ENCODE data around the gene CYSLTR2. TPM values are rescaled to one million over a fixed set of nuclear protein-coding genes. Genes with fewer than 3 reads are reported as not detected.

Gene CYSLTR2
- total RNA-seq, 2 experiments from 2014 or later, result 2.4 to 2.7 TPM

DNA sequence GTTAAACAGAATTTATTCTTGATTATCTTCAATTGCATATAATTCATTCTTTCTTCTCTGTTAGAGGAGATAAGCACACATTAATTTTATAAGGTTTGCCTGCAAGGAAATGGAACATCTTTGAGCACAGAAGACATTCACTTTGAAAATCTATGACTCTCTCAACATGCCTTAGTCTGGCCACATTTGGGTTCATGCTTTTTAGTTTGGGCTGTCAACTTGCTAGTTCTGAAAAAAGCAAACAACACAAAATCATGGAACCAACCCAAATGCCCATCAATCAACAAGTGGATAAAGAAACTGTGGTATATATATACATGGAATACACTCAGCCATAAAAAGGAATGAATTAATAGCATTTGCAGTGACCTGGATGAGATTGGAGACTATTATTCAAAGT is 71.5 kb downstream of the CYSLTR2 start:
- Mint-ChIP-seq H3K36me3 (ENCODE audit: low read depth) (no peaks in the 10 kb centered on the region), H3K27me3 (no peaks in the 10 kb centered on the region), H3K27ac (no peak overlapping the region), H3K4me3 (no peak overlapping the region), H3K9me3 (peaks cover 4% of the 10 kb centered on the region), H3K4me1 (ENCODE audit: low read depth) (no peaks in the 10 kb centered on the region)
- intact Hi-C loops (cut with DNase I, micrococcal nuclease), result no loop called here
- TF ChIP-seq, protein P1, sequence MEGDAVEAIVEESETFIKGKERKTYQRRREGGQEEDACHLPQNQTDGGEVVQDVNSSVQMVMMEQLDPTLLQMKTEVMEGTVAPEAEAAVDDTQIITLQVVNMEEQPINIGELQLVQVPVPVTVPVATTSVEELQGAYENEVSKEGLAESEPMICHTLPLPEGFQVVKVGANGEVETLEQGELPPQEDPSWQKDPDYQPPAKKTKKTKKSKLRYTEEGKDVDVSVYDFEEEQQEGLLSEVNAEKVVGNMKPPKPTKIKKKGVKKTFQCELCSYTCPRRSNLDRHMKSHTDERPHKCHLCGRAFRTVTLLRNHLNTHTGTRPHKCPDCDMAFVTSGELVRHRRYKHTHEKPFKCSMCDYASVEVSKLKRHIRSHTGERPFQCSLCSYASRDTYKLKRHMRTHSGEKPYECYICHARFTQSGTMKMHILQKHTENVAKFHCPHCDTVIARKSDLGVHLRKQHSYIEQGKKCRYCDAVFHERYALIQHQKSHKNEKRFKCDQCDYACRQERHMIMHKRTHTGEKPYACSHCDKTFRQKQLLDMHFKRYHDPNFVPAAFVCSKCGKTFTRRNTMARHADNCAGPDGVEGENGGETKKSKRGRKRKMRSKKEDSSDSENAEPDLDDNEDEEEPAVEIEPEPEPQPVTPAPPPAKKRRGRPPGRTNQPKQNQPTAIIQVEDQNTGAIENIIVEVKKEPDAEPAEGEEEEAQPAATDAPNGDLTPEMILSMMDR (IDR thresholded peaks at IDR 0.05), result no peak
- H3K9me3 ChIP-seq (ENCODE audit: control insufficient read depth in 1 of 2, insufficient read depth in 1 of 2, low read length in 2 of 2), result no peaks in the 10 kb centered on the region
- ChIA-PET POLR2A (no interaction called here), CTCF (no interaction called here)
- no peak for ATAC-seq (ENCODE audit: poor library complexity)
- H3K27ac ChIP-seq (ENCODE audit: low read depth in 1 of 2, low read length in 2 of 2), result no peak overlapping the region
- H3K4me3 ChIP-seq (ENCODE audit: low read length), result no peak overlapping the region
- DNase-seq, result no peak
- no peaks in the 10 kb centered on the region for H3K27me3 ChIP-seq (ENCODE audit: control insufficient read depth in 1 of 2, insufficient read depth in 2 of 2, low read length in 2 of 2)
- no peaks in the 10 kb centered on the region for H3K36me3 ChIP-seq (ENCODE audit: insufficient read depth, low read length)
- no peaks in the 10 kb centered on the region for H3K4me1 ChIP-seq (ENCODE audit: insufficient read depth, low read length)

DNA sequence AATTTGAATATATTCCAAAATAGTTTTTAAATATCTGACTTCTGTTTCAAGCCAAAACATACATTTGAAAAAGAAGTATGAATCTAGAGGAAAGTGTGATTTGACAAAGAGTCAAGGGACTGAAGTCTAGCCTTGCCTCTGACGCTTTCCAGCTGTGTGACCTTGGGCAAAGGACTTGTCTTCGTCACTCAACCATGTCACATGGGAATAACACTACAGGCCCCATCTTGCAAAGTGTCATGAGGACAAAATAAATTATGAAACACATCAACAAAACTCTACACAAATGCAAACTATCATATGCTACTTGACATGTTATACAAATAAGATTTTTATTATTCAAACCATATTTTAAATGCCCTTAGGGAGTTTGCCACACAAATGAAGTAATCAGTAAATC is 73.0 kb downstream of the CYSLTR2 start:
- no peak overlapping the region for H3K4me3 Mint-ChIP-seq
- H3K9me3 Mint-ChIP-seq, result peaks cover 4% of the 10 kb centered on the region
- intact Hi-C loops (cut with DNase I, micrococcal nuclease), result no loop called here
- H3K4me1 ChIP-seq (ENCODE audit: insufficient read depth, low read length), result peaks cover 1% of the 10 kb centered on the region
- no peak overlapping the region for H3K27ac Mint-ChIP-seq
- no peak for ATAC-seq (ENCODE audit: poor library complexity)
- ChIA-PET POLR2A (no interaction called here), CTCF (no interaction called here)
- no peaks in the 10 kb centered on the region for H3K27me3 ChIP-seq (ENCODE audit: control insufficient read depth in 1 of 2, insufficient read depth in 2 of 2, low read length in 2 of 2)
- TF ChIP-seq, protein P1 (IDR thresholded peaks at IDR 0.05), result no peak
- H3K27me3 Mint-ChIP-seq, result no peaks in the 10 kb centered on the region
- H3K9me3 ChIP-seq (ENCODE audit: control insufficient read depth in 1 of 2, insufficient read depth in 1 of 2, low read length in 2 of 2), result no peaks in the 10 kb centered on the region
- no peak overlapping the region for H3K4me3 ChIP-seq (ENCODE audit: low read length)
- H3K36me3 ChIP-seq (ENCODE audit: insufficient read depth, low read length), result no peaks in the 10 kb centered on the region
- no peak overlapping the region for H3K27ac ChIP-seq (ENCODE audit: low read depth in 1 of 2, low read length in 2 of 2)
- peaks cover 9% of the 10 kb centered on the region for H3K4me1 Mint-ChIP-seq (ENCODE audit: low read depth)
- H3K36me3 Mint-ChIP-seq (ENCODE audit: low read depth), result no peaks in the 10 kb centered on the region
- DNase-seq, result no peak

DNA sequence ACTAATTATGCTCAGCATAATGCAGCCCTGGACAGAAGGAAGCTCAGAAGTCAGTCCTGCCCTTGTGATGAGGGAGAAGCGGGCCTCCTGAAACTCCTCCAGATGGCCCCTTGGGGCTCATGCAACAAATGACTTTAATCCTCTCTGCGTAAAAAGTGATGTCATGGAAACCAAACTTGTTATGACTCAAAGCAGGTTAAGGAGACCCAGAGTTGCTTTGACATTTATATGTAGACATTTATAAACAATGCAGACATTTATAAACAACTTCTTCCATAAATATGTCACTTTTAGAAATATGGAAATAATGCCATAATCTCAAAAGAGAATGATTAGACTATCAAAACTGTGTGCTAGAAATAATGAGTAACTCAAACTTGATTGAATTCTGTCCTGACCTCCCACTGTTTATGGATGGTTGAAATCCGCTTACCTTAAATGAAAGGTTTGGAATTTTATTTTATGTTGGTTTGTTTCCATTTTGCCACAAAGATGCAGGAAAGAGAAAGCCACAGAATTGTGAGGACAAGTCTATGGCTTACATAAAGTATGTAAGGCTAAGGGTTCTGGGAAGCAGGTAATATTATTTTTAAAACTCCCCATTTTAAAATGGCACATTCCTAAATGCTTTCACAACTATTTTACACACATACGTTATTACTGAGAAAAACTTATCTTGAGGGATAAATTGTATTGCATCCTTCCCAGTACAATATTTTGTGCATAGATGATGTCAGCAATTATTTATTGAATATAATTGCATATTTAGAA is 73.7 kb downstream of the CYSLTR2 start:
- H3K36me3 ChIP-seq (ENCODE audit: insufficient read depth, low read length), result no peaks in the 10 kb centered on the region
- Mint-ChIP-seq H3K36me3 (ENCODE audit: low read depth) (no peaks in the 10 kb centered on the region), H3K4me1 (ENCODE audit: low read depth) (peaks cover 14% of the 10 kb centered on the region), H3K9me3 (peaks cover under 1% of the 10 kb centered on the region), H3K27me3 (no peaks in the 10 kb centered on the region), H3K27ac (no peak overlapping the region), H3K4me3 (no peak overlapping the region)
- H3K27ac ChIP-seq (ENCODE audit: low read depth in 1 of 2, low read length in 2 of 2), result no peak overlapping the region
- intact Hi-C loops (cut with DNase I, micrococcal nuclease), result no loop called here
- no peak for DNase-seq
- no peaks in the 10 kb centered on the region for H3K9me3 ChIP-seq (ENCODE audit: control insufficient read depth in 1 of 2, insufficient read depth in 1 of 2, low read length in 2 of 2)
- ATAC-seq (ENCODE audit: poor library complexity), result no peak
- CTCF ChIA-PET, result no interaction called here
- TF ChIP-seq, protein P1 (IDR thresholded peaks at IDR 0.05), result no peak
- POLR2A ChIA-PET, result no interaction called here
- H3K4me1 ChIP-seq (ENCODE audit: insufficient read depth, low read length), result peaks cover 5% of the 10 kb centered on the region
- no peaks in the 10 kb centered on the region for H3K27me3 ChIP-seq (ENCODE audit: control insufficient read depth in 1 of 2, insufficient read depth in 2 of 2, low read length in 2 of 2)
- H3K4me3 ChIP-seq (ENCODE audit: low read length), result no peak overlapping the region
